K562 (cell line): ENCODE results near the gene PLXND1. TPM values are rescaled to one million over a fixed set of nuclear protein-coding genes. Genes with fewer than 3 reads are reported as not detected.

Experiments
- BCL6 ChIP-seq: fragments of 250-450 bp; sonication (Bioruptor Pico); IDR thresholded peaks from 2 replicates; pipeline ENCODE4 v1.4.0; 2020
- EP300 ChIP-seq: IDR thresholded peaks from 2 replicates; pipeline ENCODE4 v1.6.1; 2012; ENCODE audit warnings: low read length, improper control_type of control experiment
- FOSL1 ChIP-seq: fragments of 200-800 bp; sonication (Bioruptor generic); conservative IDR thresholded peaks from 2 replicates; pipeline ENCODE4 v1.6.1; 2016; ENCODE audit warnings: missing genetic modification characterization, missing compliant biosample characterization
- FOXP4 ChIP-seq: sonication (generic); formaldehyde crosslinking; IDR thresholded peaks from 2 replicates; pipeline ENCODE4 v1.8.0; 2022; ENCODE audit warnings: mild to moderate bottlenecking, missing genetic modification reagents, borderline replicate concordance
- HMGN3 ChIP-seq: IDR thresholded peaks from 2 replicates; pipeline ENCODE4 v1.6.1; 2011; ENCODE audit warnings: borderline replicate concordance, low read depth, mild to moderate bottlenecking, mixed read lengths, low read length; ENCODE audit not compliant: insufficient read length; ENCODE audit errors: extremely low read depth
- JUND ChIP-seq, 2 experiments: IDR thresholded peaks; 2 replicates in 1 of 2; 3 replicates in 1 of 2; pipeline ENCODE4 v1.6.1; 2011; ENCODE audit warnings: borderline replicate concordance in 2 of 2, low read depth in 2 of 2, low read length in 2 of 2, improper control_type of control experiment in 1 of 2, missing biosample characterization in 1 of 2, missing genetic modification characterization in 1 of 2, missing genetic modification reagents in 1 of 2
- MCM5 ChIP-seq: fragments of 450-650 bp; IDR thresholded peaks from 2 replicates; pipeline ENCODE4 v1.6.1; 2016; ENCODE audit warnings: low read depth
- MLX ChIP-seq, 2 experiments: fragments of 450-650 bp in 1 of 2; sonication (generic) in 1 of 2; formaldehyde crosslinking; conservative IDR thresholded peaks; 2 replicates each; pipeline versions ENCODE4 v1.4.0 to v1.8.1; 2020 to 2022; ENCODE audit warnings: mild to moderate bottlenecking in 1 of 2, missing genetic modification reagents in 1 of 2
- NFE2 ChIP-seq: IDR thresholded peaks from 2 replicates; pipeline ENCODE4 v1.6.1; 2014; ENCODE audit warnings: antibody characterized with exemption, low read depth
- SAFB ChIP-seq: fragments of 200-400 bp; formaldehyde crosslinking; IDR thresholded peaks from 2 replicates; pipeline ENCODE4 v1.6.1; 2017; ENCODE audit warnings: low read depth, low read length, borderline replicate concordance
- SP1 ChIP-seq: sonication (generic); formaldehyde crosslinking; IDR thresholded peaks from 2 replicates; pipeline ENCODE4 v1.8.1; 2022; ENCODE audit warnings: mild to moderate bottlenecking, missing genetic modification reagents
- TAF1 ChIP-seq: IDR thresholded peaks from 2 replicates; pipeline ENCODE4 v1.6.1; 2011; ENCODE audit warnings: mild to moderate bottlenecking, low read length, moderate library complexity; ENCODE audit not compliant: insufficient read depth, control insufficient read depth, severe bottlenecking; ENCODE audit errors: extremely low read depth
- TRIM25 ChIP-seq: fragments of 450-650 bp; IDR thresholded peaks from 2 replicates; pipeline ENCODE4 v1.7.0; 2016; ENCODE audit warnings: borderline replicate concordance
- USF1 ChIP-seq: sonication (generic); formaldehyde crosslinking; IDR thresholded peaks from 2 replicates; pipeline ENCODE4 v1.9.0; 2022; ENCODE audit warnings: mild to moderate bottlenecking, missing genetic modification reagents
- ZNF586 ChIP-seq: fragments of 450-650 bp; formaldehyde crosslinking; conservative IDR thresholded peaks from 2 replicates; pipeline ENCODE4 v1.4.0; 2020; ENCODE audit warnings: mild to moderate bottlenecking, moderate library complexity
- ZNF639 ChIP-seq, 2 experiments: fragments of 200-800 bp in 1 of 2; sonication (Bioruptor generic) in 1 of 2; sonication (generic) in 1 of 2; formaldehyde crosslinking in 1 of 2; IDR thresholded peaks in 1 of 2; conservative IDR thresholded peaks in 1 of 2; 2 replicates each; pipeline versions ENCODE4 v1.5.0 to v1.6.1; 2016 to 2020; ENCODE audit warnings: missing compliant biosample characterization in 1 of 2, missing genetic modification characterization in 1 of 2, missing genetic modification reagents in 1 of 2
- polyA plus RNA-seq, 8 experiments: library from polyadenylated mRNA; depleted of rRNA in 4 of 8; stranded (reverse) in 5 of 8; unstranded in 3 of 8; fragments of >200 nt; fragmentation: Nextera tagmentation in 2 of 8; fragmentation: Illumina TruSeq in 1 of 8; extraction: Ambion mirVana in 2 of 8; extraction: Trizol in 1 of 8; gene quantifications; 2 replicates each; pipeline versions ENCODE4 v1.2.1 to v1.2.3, GENCODE V29; 2011 to 2014; ENCODE audit warnings: inconsistent platforms in 1 of 8, missing spikeins in 1 of 8
- total RNA-seq, 7 experiments: library from RNA; depleted of rRNA in 6 of 7; stranded (reverse); fragments of >200 nt in 6 of 7; fragmentation: Illumina TruSeq in 2 of 7; extraction: Trizol in 2 of 7; gene quantifications; 2 replicates each; pipeline versions ENCODE4 v1.2.1 to v1.2.3, GENCODE V29; 2011 to 2021; ENCODE audit warnings: low replicate concordance in 1 of 7

The PLXND1 gene
- total and polyA plus RNA-seq, 9 of the 15 experiments (the other 6 are each of a cell fraction or from before 2014, with no cell fraction given): 0.34 to 28.8 (median 14.0) TPM

GRCh38 chr3:129651435-129652202 lies 45.1 kb upstream of the PLXND1 start (continued):
- no peak for TF ChIP-seq FOXP4
- no peak for TF ChIP-seq NFE2
- TF ChIP-seq USF1: no peak
- TF ChIP-seq FOSL1 (tag): peak; percentile 58
- no peak for TF ChIP-seq SP1 (CRISPR knock-in tag)
- TF ChIP-seq BCL6 (CRISPR knock-in tag): no peak
- no peak for TF ChIP-seq ZNF586 (CRISPR knock-in tag)
- no peak for TF ChIP-seq SAFB
- TF ChIP-seq JUND (IDR thresholded peaks at IDR 0.05; ENCODE audit: borderline replicate concordance, low read depth, low read length): peak; percentile 55; the same call in 1 of the 2 replicates
- TF ChIP-seq JUND (tag; IDR thresholded peaks at IDR 0.05; ENCODE audit: borderline replicate concordance, low read depth, low read length): peak; percentile 30; the same call in 1 of the 3 replicates
- no peak for TF ChIP-seq ZNF639 (CRISPR knock-in tag; conservative IDR thresholded peaks at IDR 0.05 in 1 of 2, IDR thresholded peaks at IDR 0.05 in 1 of 2)
- TF ChIP-seq HMGN3: no peak
- no peak for TF ChIP-seq MCM5
- no peak for TF ChIP-seq TAF1
- TF ChIP-seq TRIM25: no peak
- TF ChIP-seq EP300: no peak
- TF ChIP-seq MLX (CRISPR knock-in tag; conservative IDR thresholded peaks at IDR 0.05): no peak
